Right lobe of liver (tissue), 6 donors: ENCODE data around the gene PARVA. TPM values are rescaled to one million over a fixed set of nuclear protein-coding genes. Genes with fewer than 3 reads are reported as not detected.

Experiments used
- ATAC-seq, 4 donors: fragments of 200-7000 bp; cut with Tn5 transposase; one replicate each; pipeline ENCODE4 v1.9.1; 2020; ENCODE audit warnings: mild to moderate bottlenecking in 4 of 4, moderate library complexity in 4 of 4
- DNase-seq, 3 donors: peaks; one replicate each; pipeline ENCODE4 v3.0.0-alpha.2; 2020
- H3K27ac ChIP-seq, 3 donors: fragments of 200-600 bp; one replicate each; pipeline ENCODE4 v1.8.0; 2022
- H3K27me3 ChIP-seq, 2 donors: fragments of 200-600 bp; one replicate each; pipeline ENCODE4 v1.8.0; 2022
- H3K36me3 ChIP-seq, 4 donors: fragments of 200-600 bp; sonication (generic) in 1 of 4; one replicate each; pipeline versions ENCODE4 v1.5.1 to v1.8.0; 2017 to 2022; ENCODE audit warnings: control low read depth in 1 of 4
- H3K4me1 ChIP-seq, 4 donors: fragments of 200-600 bp; sonication (generic) in 1 of 4; one replicate each; pipeline versions ENCODE4 v1.5.1 to v1.8.0; 2017 to 2022; ENCODE audit warnings: control low read depth in 1 of 4
- H3K4me3 ChIP-seq, 3 donors: fragments of 200-600 bp; one replicate each; pipeline ENCODE4 v1.8.0; 2022
- H3K9me3 ChIP-seq, 4 donors: fragments of 200-600 bp; sonication (generic) in 1 of 4; one replicate each; pipeline versions ENCODE4 v1.5.1 to v1.8.0; 2017 to 2022; ENCODE audit warnings: control low read depth in 1 of 4
- CTCF ChIP-seq, 4 donors: fragments of 200-600 bp in 3 of 4; fragments of 450-650 bp in 1 of 4; IDR thresholded peaks; one replicate each; pipeline versions ENCODE4 v1.5.1 to v1.8.0; 2016 to 2022; ENCODE audit warnings: antibody characterized with exemption in 4 of 4, mild to moderate bottlenecking in 2 of 4
- POLR2A ChIP-seq: fragments of 450-650 bp; IDR thresholded peaks from one replicate; pipeline ENCODE4 v1.6.1; 2017; ENCODE audit warnings: antibody characterized with exemption, mild to moderate bottlenecking
- WGBS: methylation state at CpG from one replicate; pipeline ENCODE4 v1.1.6; 2018; ENCODE audit warnings: low coverage, low lambda C conversion rate; ENCODE audit not compliant: insufficient coverage; ENCODE audit errors: missing lambda C conversion rate; 5-methylcytosine and 5-hydroxymethylcytosine counted together
- intact Hi-C, 2 donors: fragments of 100-400 bp; cut with DNase I; formaldehyde crosslinking; loops; one replicate each; pipeline versions ENCODE4 v1.11.2 to v1.14.1; 2022
- total RNA-seq, 6 experiments: library from RNA; depleted of rRNA in 2 of 6; stranded (reverse); fragments of >200 nt in 2 of 6; fragmentation: NEBNext Ultra II Directional in 3 of 6; extraction: Animal tissue kit (Norgen Biotek cat#: 25700) in 3 of 6; gene quantifications; one replicate each; pipeline versions ENCODE4 v1.1.0 to v1.2.4, GENCODE V29; 2016 to 2023
- donor health status: DM: no; HTN: yes; CAD: no.
- donor health status: DM: no; HTN: no; CAD: no.
- donor health status: DM: no; HTN: no; CAD: no.
- donor health status: DM: no; HTN: yes; CAD: no.
- donor health status: DM: no; HTN: yes; CAD: no.

Gene PARVA
- total RNA-seq, 6 experiments from 2014 or later = 11.1 to 27.5 (median 21.8) TPM

DNA sequence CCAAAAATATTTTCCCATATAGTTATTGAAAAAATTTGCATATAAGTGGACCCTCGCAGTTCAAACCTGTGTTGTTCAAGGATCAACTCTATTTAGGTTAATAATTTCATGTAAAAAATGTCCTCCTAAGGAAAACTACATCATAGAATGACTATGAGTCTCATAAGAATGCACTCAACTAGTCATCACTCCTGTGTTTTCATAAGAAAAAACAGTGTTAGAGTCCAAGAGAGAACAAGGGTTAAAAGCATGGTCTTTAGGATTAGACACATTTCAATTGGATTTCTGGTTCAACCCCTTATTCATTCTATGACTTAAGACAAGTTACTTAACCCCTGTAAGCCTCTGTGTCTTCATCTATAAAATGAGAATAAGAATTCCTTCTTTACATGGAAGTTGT is 5.1 kb downstream of the PARVA start:
- Histone ChIP-seq H3K9me3 (no peaks in the 10 kb centered on the region), H3K27me3 (no peaks in the 10 kb centered on the region), H3K36me3 (no peaks in the 10 kb centered on the region), H3K27ac (no peak overlapping the region), H3K4me1 (no peaks in the 10 kb centered on the region), H3K4me3 (no peak overlapping the region)
- no peak for TF ChIP-seq CTCF (IDR thresholded peaks at IDR 0.05)
- TF ChIP-seq POLR2A = no peak
- intact Hi-C loops = no loop called here
- no peak for DNase-seq
- WGBS = 70% methylated on average over 1 of the region's 1 CpG
- no peak for ATAC-seq

DNA sequence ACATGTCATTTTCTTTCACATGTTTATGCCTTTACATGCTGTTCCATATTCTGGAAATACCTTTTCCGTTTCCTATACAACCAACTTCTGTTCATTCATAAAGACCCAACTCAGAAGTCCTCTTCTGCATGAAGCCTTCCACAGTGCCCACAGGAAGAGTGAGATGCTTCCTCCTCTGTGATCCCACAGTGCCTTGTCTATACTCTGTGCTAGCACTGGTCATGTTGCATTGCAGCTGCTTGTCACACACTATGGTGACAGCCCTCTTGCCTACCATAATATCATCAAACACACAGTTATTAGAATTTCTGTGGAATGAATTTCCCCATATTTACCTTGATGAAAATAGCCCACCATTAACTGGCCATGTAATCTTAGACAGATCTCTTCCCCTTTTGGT is 8.9 kb downstream of the PARVA start:
- peaks cover 0 to 15% (median 0%) of the 10 kb centered on the region in 4 donors for H3K4me1 ChIP-seq

GRCh38 chr11:12386745-12387144 is 9.4 kb downstream of the PARVA start:
- peaks cover 0 to 15% (median 0%) of the 10 kb centered on the region in 4 donors for H3K4me1 ChIP-seq
- intact Hi-C loops = no loop called here
- WGBS = 90% methylated on average over 2 of the region's 2 CpGs

More for the DNA sequence above, 8.9 kb downstream of the PARVA start:
- Histone ChIP-seq H3K36me3 (no peaks in the 10 kb centered on the region), H3K27ac (no peak overlapping the region), H3K27me3 (no peaks in the 10 kb centered on the region), H3K4me3 (no peak overlapping the region), H3K9me3 (no peaks in the 10 kb centered on the region)
- intact Hi-C loops = no loop called here
- ATAC-seq = no peak
- WGBS = 80% methylated on average over 1 of the region's 1 CpG
- TF ChIP-seq POLR2A = no peak
- no peak for TF ChIP-seq CTCF (IDR thresholded peaks at IDR 0.05)
- no peak for DNase-seq

GRCh38 chr11:12388173-12388572 is 10.8 kb downstream of the PARVA start:
- no peak overlapping the region for H3K4me3 ChIP-seq
- H3K27me3 ChIP-seq = no peaks in the 10 kb centered on the region
- no peak for DNase-seq
- 57% methylated on average over 3 of the region's 3 CpGs for WGBS
- H3K9me3 ChIP-seq = no peaks in the 10 kb centered on the region
- TF ChIP-seq CTCF (IDR thresholded peaks at IDR 0.05) = no peak
- no peak for TF ChIP-seq POLR2A
- ATAC-seq = peak in 3 of 4 donors; percentile 44 to 67 (median 53)
- intact Hi-C loops = no loop called here
- H3K36me3 ChIP-seq = no peaks in the 10 kb centered on the region
- peaks cover 0 to 15% (median 0%) of the 10 kb centered on the region in 4 donors for H3K4me1 ChIP-seq
- peak overlapping the region in 1 of 3 donors; percentile 13 for H3K27ac ChIP-seq

More at GRCh38 chr11:12386745-12387144, 9.4 kb downstream of the PARVA start:
- H3K27ac ChIP-seq = no peak overlapping the region
- ATAC-seq (no peak), DNase-seq (no peak)
- no peaks in the 10 kb centered on the region for H3K9me3 ChIP-seq
- no peaks in the 10 kb centered on the region for H3K27me3 ChIP-seq
- TF ChIP-seq POLR2A = no peak
- TF ChIP-seq CTCF (IDR thresholded peaks at IDR 0.05) = no peak
- no peak overlapping the region for H3K4me3 ChIP-seq
- H3K36me3 ChIP-seq = no peaks in the 10 kb centered on the region
